HepG2 (cell line): ENCODE measurements around the gene CCDC124. TPM values are rescaled to one million over a fixed set of nuclear protein-coding genes. Genes with fewer than 3 reads are reported as not detected.

Experiments
- AHR ChIP-seq: IDR thresholded peaks from 2 replicates; pipeline ENCODE4 v1.6.1; 2018; ENCODE audit warnings: missing genetic modification reagents, missing compliant biosample characterization
- ARID4A ChIP-seq: sonication (generic); formaldehyde crosslinking; IDR thresholded peaks from 2 replicates; pipeline ENCODE4 v1.5.0; 2020; ENCODE audit warnings: mild to moderate bottlenecking, missing genetic modification reagents, borderline replicate concordance
- GPBP1L1 ChIP-seq: sonication (generic); formaldehyde crosslinking; IDR thresholded peaks from 2 replicates; pipeline ENCODE4 v1.5.0; 2020; ENCODE audit warnings: mild to moderate bottlenecking, missing genetic modification reagents
- HMGXB3 ChIP-seq: sonication (generic); formaldehyde crosslinking; IDR thresholded peaks from 2 replicates; pipeline ENCODE4 v1.4.0; 2020; ENCODE audit warnings: missing genetic modification reagents, borderline replicate concordance
- KMT2B ChIP-seq: IDR thresholded peaks from 2 replicates; pipeline ENCODE4 v1.6.1; 2016; ENCODE audit warnings: missing genetic modification reagents, missing compliant biosample characterization
- TBL1XR1 ChIP-seq: fragments of 150-350 bp; IDR thresholded peaks from 2 replicates; pipeline ENCODE4 v1.6.1; 2014; ENCODE audit warnings: borderline replicate concordance, low read length; ENCODE audit not compliant: partially characterized antibody
- ZBTB40 ChIP-seq, 2 experiments: fragments of 450-650 bp in 1 of 2; sonication (generic) in 1 of 2; formaldehyde crosslinking in 1 of 2; IDR thresholded peaks; 2 replicates each; pipeline versions ENCODE4 v1.6.1 to v1.8.0; 2016 to 2022; ENCODE audit warnings: antibody characterized with exemption in 1 of 2, mild to moderate bottlenecking in 1 of 2, missing genetic modification reagents in 1 of 2
- ZFX ChIP-seq: sonication (generic); formaldehyde crosslinking; IDR thresholded peaks from 2 replicates; pipeline ENCODE4 v1.4.0; 2020; ENCODE audit warnings: mild to moderate bottlenecking, low read depth, missing genetic modification reagents, moderate library complexity
- polyA plus RNA-seq, 8 experiments: library from polyadenylated mRNA; depleted of rRNA in 3 of 8; stranded (reverse) in 7 of 8; unstranded in 1 of 8; fragments of >200 nt; fragmentation: Illumina TruSeq in 4 of 8; extraction: Trizol in 4 of 8; gene quantifications; 2 replicates each; pipeline versions ENCODE4 v1.2.1 to v1.2.3, GENCODE V29; 2011 to 2016; ENCODE audit warnings: low read depth in 4 of 8, missing spikeins in 1 of 8, mixed read lengths in 1 of 8; ENCODE audit not compliant: insufficient read depth in 1 of 8
- total RNA-seq, 5 experiments: library from RNA; depleted of rRNA; stranded (reverse); fragments of >200 nt; fragmentation: Illumina TruSeq; extraction: Trizol; gene quantifications; 2 replicates each; pipeline ENCODE4 v1.2.3, GENCODE V29; 2016; ENCODE audit warnings: low read depth in 1 of 5

Gene CCDC124
- total and polyA plus RNA-seq, 2 of the 13 experiments (the other 11 are each of a cell fraction or from before 2014, with no cell fraction given), result 14.9 to 20.3 TPM

- no peak for TF ChIP-seq ZBTB40 (IDR thresholded peaks at IDR 0.05)
- TF ChIP-seq ZBTB40 (CRISPR knock-in tag; IDR thresholded peaks at IDR 0.05), result 0 out of 2 replicates have a peak, but pooled peaks have one; percentile 17
- 0 out of 2 replicates have a peak, but pooled peaks have one; percentile 44 for TF ChIP-seq HMGXB3 (CRISPR knock-in tag)
- TF ChIP-seq KMT2B (CRISPR knock-in tag), result peak; percentile 69
- peak; percentile 38; the same call in 1 of the 2 replicates for TF ChIP-seq ARID4A (CRISPR knock-in tag)
- 0 out of 2 replicates have a peak, but pooled peaks have one; percentile 34 for TF ChIP-seq AHR (CRISPR knock-in tag)
- no peak for TF ChIP-seq ZFX
- no peak for TF ChIP-seq GPBP1L1 (CRISPR knock-in tag)
- no peak for TF ChIP-seq TBL1XR1
These were observed 43.1 kb upstream of the CCDC124 start (continued) for GRCh38 chr19:17889609-17890214.
